H7 (cell line): ENCODE results near the gene OPRL1. TPM values are rescaled to one million over a fixed set of nuclear protein-coding genes. Genes with fewer than 3 reads are reported as not detected.

ENCODE experiments used
- DNase-seq: peaks from one replicate; pipeline ENCODE4 v3.0.0; 2012
- H3K27me3 ChIP-seq: 2 replicates; pipeline ENCODE4 v1.6.0; 2011; ENCODE audit warnings: mild to moderate bottlenecking, low read length; ENCODE audit not compliant: control insufficient read depth, insufficient read depth
- H3K36me3 ChIP-seq: replicated peaks from 2 replicates; pipeline ENCODE4 v1.5.1; 2011; ENCODE audit warnings: low read length; ENCODE audit not compliant: control insufficient read depth, insufficient read depth
- H3K4me3 ChIP-seq: 2 replicates; pipeline ENCODE4 v1.5.1; 2011; ENCODE audit warnings: low read depth, mild to moderate bottlenecking, control low read depth, low read length, moderate library complexity; ENCODE audit not compliant: insufficient read depth
- total RNA-seq: library from RNA; depleted of rRNA; stranded (reverse); fragments of >200 nt; shearing (Covaris generic); gene quantifications from 2 replicates; pipeline ENCODE4 v1.2.3, GENCODE V29; 2014

OPRL1 gene
- total RNA-seq, 1 experiment from 2014 or later: 2.4 TPM

DNA sequence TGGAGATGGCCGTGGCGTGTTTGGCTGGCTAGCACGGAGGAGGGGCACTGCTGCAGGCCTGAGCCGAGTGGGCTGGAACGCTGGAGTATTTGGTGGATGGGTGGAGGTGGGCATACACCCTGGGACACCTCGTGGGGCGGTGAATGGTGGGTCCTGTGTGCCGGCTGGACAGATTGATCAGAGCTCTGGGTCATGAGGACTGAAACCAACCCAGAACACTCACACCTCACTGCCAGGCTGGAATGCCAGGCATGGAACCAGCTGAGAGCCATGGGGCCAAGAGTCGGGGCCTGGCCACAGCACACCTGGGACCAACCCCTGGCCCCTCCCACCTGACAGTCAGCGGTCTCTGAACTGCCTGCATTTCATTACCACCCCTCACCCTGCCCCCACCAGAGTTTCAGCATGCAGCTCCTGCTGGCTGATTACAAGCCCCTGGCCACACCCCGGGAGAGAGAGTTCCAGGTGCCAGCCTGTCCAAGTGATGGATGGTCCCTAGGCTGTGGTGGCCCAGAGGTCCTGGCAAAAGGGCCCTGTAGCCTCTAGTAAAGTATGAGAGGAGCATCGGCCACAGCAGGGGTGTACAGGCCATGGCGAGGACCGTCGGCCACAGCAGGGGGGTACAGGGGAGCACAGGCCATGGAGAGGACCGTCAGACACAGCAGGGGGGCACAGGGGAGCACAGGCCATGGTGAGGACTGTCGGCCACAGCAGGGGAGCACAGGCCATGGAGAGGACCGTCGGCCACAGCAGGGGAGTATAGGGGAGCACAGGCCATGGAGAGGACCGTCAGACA lies 24.2 kb downstream of the OPRL1 start:
- no peaks in the 10 kb centered on the region for H3K36me3 ChIP-seq
- peak; percentile 80 for DNase-seq
- no peak overlapping the region for H3K4me3 ChIP-seq
- H3K27me3 ChIP-seq: peaks cover 19% of the 10 kb centered on the region

GRCh38 chr20:64104667-64105451 lies 25.0 kb downstream of the OPRL1 start:
- H3K27me3 ChIP-seq: peaks cover 19% of the 10 kb centered on the region
- no peaks in the 10 kb centered on the region for H3K36me3 ChIP-seq
- no peak overlapping the region for H3K4me3 ChIP-seq
- no peak for DNase-seq

DNA sequence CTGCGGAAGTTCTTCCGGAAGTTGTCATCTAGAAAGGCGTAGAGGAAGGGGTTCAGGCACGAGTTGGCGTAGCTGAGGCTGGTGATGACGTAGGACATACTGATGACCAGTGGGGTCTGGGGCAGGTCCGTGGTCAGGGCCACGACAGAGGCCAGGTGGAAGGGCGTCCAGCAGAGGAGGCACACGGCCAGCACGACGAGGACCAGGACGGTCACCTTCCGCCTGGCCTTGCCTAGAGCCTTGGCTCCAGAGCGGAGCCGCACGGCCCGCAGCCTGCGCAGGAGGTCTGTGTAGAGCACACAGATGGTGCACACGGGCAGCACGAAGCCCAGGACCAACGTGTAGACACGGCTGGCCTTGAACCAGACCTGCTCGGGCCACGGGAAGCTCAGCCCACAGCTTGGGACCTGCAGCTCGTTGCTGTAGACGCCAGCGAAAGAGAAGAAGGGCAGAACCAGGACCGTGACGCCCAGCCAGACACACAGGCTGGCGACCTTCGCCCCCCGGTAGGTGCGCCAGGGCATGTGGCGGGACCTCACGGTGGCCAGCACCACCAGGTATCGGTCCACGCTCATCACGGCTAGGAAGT lies 26.1 kb downstream of the OPRL1 start:
- no peaks in the 10 kb centered on the region for H3K36me3 ChIP-seq
- H3K27me3 ChIP-seq: peaks cover 18% of the 10 kb centered on the region
- DNase-seq: no peak
- no peak overlapping the region for H3K4me3 ChIP-seq

GRCh38 chr20:64106435-64106961 lies 26.6 kb downstream of the OPRL1 start:
- Histone ChIP-seq H3K4me3 (no peak overlapping the region), H3K36me3 (no peaks in the 10 kb centered on the region), H3K27me3 (peaks cover 14% of the 10 kb centered on the region)
- no peak for DNase-seq

- peak; percentile 88 for DNase-seq
- H3K36me3 ChIP-seq: no peaks in the 10 kb centered on the region
- no peak within 1 kb of the TSS for H3K4me3 ChIP-seq
- peaks cover 10% of the 10 kb centered on the region for H3K27me3 ChIP-seq
These were observed 27.3 kb downstream of the OPRL1 start, which contains the start of gene NPBWR2 for GRCh38 chr20:64106981-64107735. Gene NPBWR2, minus strand, starts transcription at chr20:64107565. Its CDS starts 734 bp downstream, at chr20:64106831.

DNA sequence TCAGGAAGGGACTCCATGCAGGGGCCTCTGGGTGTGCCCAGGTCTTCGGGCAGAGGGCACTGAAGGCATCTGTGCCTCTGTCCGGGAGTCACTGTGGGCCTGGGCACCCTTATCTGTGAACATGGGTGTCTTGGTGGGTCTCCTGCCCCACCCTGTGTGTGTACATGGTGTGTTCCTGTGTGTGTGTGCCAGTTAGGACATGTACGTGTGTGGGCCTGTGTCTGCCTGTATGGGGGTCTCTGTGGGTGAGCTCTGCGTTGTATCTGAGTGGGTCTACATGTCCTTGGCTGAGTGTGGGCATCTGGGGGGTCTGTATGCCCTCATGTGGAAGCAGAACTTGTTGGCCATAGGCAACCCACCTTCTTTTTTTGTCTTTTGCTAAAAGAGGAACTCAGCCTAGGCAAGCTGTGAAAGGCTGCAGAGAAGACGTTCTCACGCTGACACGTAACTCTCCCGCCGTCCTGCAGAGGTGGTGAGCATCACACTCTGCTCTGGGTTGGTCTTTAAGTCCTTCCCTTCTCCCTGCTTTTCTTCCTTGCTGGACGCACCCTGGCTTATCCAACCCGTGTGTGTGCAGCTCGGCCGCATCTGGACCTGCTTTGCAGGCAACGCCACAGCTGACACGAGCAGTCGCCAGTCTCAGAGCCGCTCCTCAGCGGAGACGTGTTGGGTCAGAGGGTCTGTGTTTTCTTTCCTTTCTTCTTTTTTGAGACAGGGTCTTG lies 28.0 kb downstream of the OPRL1 start:
- H3K27me3 ChIP-seq: peaks cover 5% of the 10 kb centered on the region
- H3K4me3 ChIP-seq: no peak overlapping the region
- no peak for DNase-seq
- no peaks in the 10 kb centered on the region for H3K36me3 ChIP-seq

GRCh38 chr20:64108731-64109681 lies 29.1 kb downstream of the OPRL1 start:
- no peak overlapping the region for H3K4me3 ChIP-seq
- DNase-seq: no peak

DNA sequence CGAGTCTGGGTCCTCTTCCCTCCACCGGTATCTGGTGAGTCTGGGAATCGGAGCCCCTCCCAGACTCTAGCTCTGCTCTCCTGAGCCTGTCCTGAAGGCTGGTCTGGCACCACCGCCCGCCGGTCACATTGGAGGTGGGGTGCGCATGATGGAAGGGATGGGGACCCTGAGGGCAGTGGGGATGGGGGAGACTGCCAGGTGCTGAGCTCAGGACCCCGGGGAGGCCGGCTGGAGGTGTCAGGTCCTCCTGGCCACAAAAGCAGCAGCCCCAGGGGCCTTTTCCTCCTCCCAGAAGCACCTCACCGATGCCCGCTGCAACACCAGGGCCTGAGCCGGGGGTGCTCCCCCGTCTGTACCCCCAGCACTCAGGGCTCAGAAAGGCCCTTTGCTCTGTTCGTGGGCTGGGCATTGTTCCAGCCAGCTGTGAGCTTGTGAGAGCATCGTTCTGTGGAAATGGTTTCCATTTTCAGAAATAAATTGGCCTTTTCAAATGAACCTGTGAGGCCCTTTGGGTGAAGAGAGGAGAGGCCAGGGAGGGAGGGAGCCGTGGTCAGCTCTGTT lies 30.0 kb downstream of the OPRL1 start:
- no peak for DNase-seq
- H3K27me3 ChIP-seq: no peaks in the 10 kb centered on the region
- no peak overlapping the region for H3K4me3 ChIP-seq
- H3K36me3 ChIP-seq: no peaks in the 10 kb centered on the region

More at GRCh38 chr20:64108731-64109681, 29.1 kb downstream of the OPRL1 start:
- H3K27me3 ChIP-seq: no peaks in the 10 kb centered on the region
- H3K36me3 ChIP-seq: no peaks in the 10 kb centered on the region

DNA sequence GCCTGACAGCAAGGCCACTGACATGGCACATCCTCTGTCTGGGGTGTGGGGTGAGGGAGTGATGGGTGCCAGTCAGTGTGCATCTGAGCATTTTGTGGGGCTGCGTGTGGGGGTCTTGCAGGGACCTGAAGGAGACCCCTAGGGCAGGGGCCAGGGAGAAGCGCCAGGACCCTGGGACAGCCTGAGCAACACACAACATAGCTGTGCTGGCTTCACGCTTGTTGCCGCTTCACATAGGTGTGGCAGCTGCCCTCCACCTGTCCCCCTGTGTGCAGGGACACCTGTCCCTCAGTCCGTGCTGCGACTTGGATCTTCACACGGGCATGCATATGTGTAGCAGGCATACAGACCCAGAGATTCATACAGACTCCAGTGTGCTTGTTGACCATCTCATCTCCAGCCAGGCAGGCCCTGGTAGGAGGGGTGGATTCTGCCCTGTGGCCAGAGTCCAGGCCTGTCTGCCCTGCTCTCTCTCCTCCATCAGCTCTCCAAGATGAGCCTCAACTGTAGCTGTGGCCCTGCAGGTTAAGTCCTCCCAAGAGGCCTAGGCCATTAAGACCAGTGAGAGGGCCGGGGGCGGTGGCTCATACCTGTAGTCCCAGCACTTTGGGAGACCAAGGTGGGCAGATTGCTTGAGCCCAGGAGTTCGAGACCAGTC lies 30.7 kb downstream of the OPRL1 start:
- DNase-seq: no peak
- H3K27me3 ChIP-seq: no peaks in the 10 kb centered on the region

GRCh38 chr20:64111841-64112641 lies 32.2 kb downstream of the OPRL1 start:
- Histone ChIP-seq H3K36me3 (no peaks in the 10 kb centered on the region), H3K4me3 (no peak overlapping the region), H3K27me3 (no peaks in the 10 kb centered on the region)
- DNase-seq: no peak

More for the DNA sequence above, 30.7 kb downstream of the OPRL1 start:
- no peak overlapping the region for H3K4me3 ChIP-seq
- no peaks in the 10 kb centered on the region for H3K36me3 ChIP-seq

- Histone ChIP-seq H3K36me3 (no peaks in the 10 kb centered on the region), H3K27me3 (no peaks in the 10 kb centered on the region), H3K4me3 (no peak overlapping the region)
- no peak for DNase-seq
These were observed 33.0 kb downstream of the OPRL1 start for GRCh38 chr20:64112691-64113443.
